ENCODE results near the gene PKN2. TPM values are rescaled to one million over a fixed set of nuclear protein-coding genes. Genes with fewer than 3 reads are reported as not detected.

PKN2 gene
- total and polyA plus RNA-seq, 2 of the 8 experiments (the other 6 are each of a cell fraction or from before 2014, with no cell fraction given): 7.8 to 32.0 TPM

DNA sequence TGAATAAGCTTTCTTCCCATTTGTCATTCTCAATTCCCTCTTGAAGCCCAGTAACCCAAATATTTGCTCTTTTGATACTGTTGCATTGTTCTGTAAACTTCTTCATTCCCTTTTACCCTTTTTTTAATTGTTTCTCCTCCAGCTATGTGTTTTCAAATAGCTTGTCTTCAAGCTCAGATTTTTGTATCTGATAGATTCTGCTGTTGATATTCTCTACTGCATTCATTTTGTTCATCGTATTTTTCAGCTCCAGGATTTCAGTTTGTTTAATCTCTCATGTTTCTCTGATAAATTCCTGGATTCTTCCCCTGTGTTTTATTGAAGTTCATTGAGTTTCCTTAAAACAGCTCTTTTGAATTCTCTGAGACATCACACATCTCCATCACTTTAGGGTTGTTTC lies 51.8 kb downstream of the PKN2 start:
- H3K27me3 ChIP-seq (replicated peaks in 1 of 4; ENCODE audit: control insufficient read depth in 3 of 4, extremely low read depth in 1 of 4, insufficient read depth in 3 of 4, low read length in 3 of 4): no peaks in the 10 kb centered on the region
- H2BK12ac ChIP-seq (ENCODE audit: low read depth, low read length): no peak overlapping the region
- H3K56ac ChIP-seq (replicated peaks; ENCODE audit: insufficient read length, low read depth, low read length): no peak overlapping the region
- H2BK15ac ChIP-seq (ENCODE audit: low read length): no peak overlapping the region
- CTCF ChIA-PET (ENCODE audit: partially characterized antibody): interaction anchor here (0.6 to 3.2 kb wide), 47 partner anchors 9 to 876 kb away, joined by 3 to 57 read pairs (median 4); partner anchors contain the start of gene PKN2
- no peak overlapping the region for H4K5ac ChIP-seq (ENCODE audit: insufficient read length, low read depth, low read length)
- no peak overlapping the region for H3K9ac ChIP-seq (replicated peaks in 1 of 4; ENCODE audit: extremely low read depth in 1 of 4, low read depth in 3 of 4, low read length in 3 of 4)
- peaks cover 0 to 95% of the 10 kb centered on the region in 2 experiments; a peak in 3 of 4 replicates for H3K79me2 ChIP-seq (ENCODE audit: control insufficient read depth in 1 of 2, insufficient read depth in 2 of 2, low read length in 2 of 2)
- H3K4me2 ChIP-seq (ENCODE audit: insufficient read depth in 1 of 2, low read depth in 2 of 2, low read length in 2 of 2): no peak overlapping the region
- no peak overlapping the region for H3K27ac ChIP-seq (ENCODE audit: low read depth, low read length)
- TF ChIP-seq KDM5A (IDR thresholded peaks at IDR 0.05; ENCODE audit: low read length) (no peak), CBX8 (IDR thresholded peaks at IDR 0.05; ENCODE audit: borderline replicate concordance, low read depth, low read length) (no peak), USF2 (IDR thresholded peaks at IDR 0.05; ENCODE audit: low read length) (no peak), CREB1 (IDR thresholded peaks at IDR 0.05) (no peak), TCF12 (IDR thresholded peaks at IDR 0.05; ENCODE audit: low read depth, low read length) (no peak), CEBPB (IDR thresholded peaks at IDR 0.05; ENCODE audit: low read depth, low read length) (no peak), CTBP2 (IDR thresholded peaks at IDR 0.05; ENCODE audit: borderline replicate concordance, insufficient read depth, insufficient read length, low read length) (no peak), POLR2AphosphoS5 (IDR thresholded peaks at IDR 0.05; ENCODE audit: low read depth, low read length) (no peak)
- TF ChIP-seq, protein P1, sequence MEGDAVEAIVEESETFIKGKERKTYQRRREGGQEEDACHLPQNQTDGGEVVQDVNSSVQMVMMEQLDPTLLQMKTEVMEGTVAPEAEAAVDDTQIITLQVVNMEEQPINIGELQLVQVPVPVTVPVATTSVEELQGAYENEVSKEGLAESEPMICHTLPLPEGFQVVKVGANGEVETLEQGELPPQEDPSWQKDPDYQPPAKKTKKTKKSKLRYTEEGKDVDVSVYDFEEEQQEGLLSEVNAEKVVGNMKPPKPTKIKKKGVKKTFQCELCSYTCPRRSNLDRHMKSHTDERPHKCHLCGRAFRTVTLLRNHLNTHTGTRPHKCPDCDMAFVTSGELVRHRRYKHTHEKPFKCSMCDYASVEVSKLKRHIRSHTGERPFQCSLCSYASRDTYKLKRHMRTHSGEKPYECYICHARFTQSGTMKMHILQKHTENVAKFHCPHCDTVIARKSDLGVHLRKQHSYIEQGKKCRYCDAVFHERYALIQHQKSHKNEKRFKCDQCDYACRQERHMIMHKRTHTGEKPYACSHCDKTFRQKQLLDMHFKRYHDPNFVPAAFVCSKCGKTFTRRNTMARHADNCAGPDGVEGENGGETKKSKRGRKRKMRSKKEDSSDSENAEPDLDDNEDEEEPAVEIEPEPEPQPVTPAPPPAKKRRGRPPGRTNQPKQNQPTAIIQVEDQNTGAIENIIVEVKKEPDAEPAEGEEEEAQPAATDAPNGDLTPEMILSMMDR (IDR thresholded peaks at IDR 0.05; ENCODE audit: control extremely low read depth in 1 of 3, insufficient read depth in 1 of 3, low read depth in 1 of 3, low read length in 3 of 3): no peak
- POLR2A ChIA-PET (ENCODE audit: partially characterized antibody): interaction anchor here (1.2 kb wide), 1 partner anchor 103 kb away, joined by 5 read pairs; no protein-coding TSS in a partner anchor
- no peaks in the 10 kb centered on the region for H3K36me3 ChIP-seq (ENCODE audit: control insufficient read depth in 2 of 4, insufficient read depth in 4 of 4, low read length in 3 of 4)
- H3K9me3 ChIP-seq (ENCODE audit: insufficient read depth in 2 of 2, low read depth in 1 of 2, low read length in 1 of 2): peaks cover 0 to 3% of the 10 kb centered on the region in 2 experiments; a peak in 1 of 4 replicates
- no peak overlapping the region for H3K23ac ChIP-seq (ENCODE audit: insufficient read length)
- no peak overlapping the region for H3K14ac ChIP-seq (ENCODE audit: insufficient read length)
- H3K23me2 ChIP-seq (ENCODE audit: low read depth, low read length): no peaks in the 10 kb centered on the region
- peaks cover 8% of the 10 kb centered on the region; the same call in 1 of the 2 replicates for H3K79me1 ChIP-seq (ENCODE audit: low read depth, low read length)
- 87% methylated on average over 1 of the region's 1 CpG; no CpG with 5 or more reads in 1 of the 2 experiments for WGBS, 2 experiments (ENCODE audit: extremely low coverage in 1 of 2, insufficient coverage in 1 of 2, insufficient read length in 1 of 2, insufficient replicate concordance in 2 of 2, low coverage in 1 of 2, low lambda C conversion rate in 2 of 2, missing lambda C conversion rate in 1 of 2)
- H4K8ac ChIP-seq (ENCODE audit: extremely low read depth, insufficient read depth, low read length): no peak overlapping the region
- no peak overlapping the region for H2AFZ ChIP-seq (ENCODE audit: low read length)
- no peak for DNase-seq (ENCODE audit: low read depth in 1 of 2, low spot score in 2 of 2)
- H2AK5ac ChIP-seq (ENCODE audit: low read depth, low read length): no peak overlapping the region
- no peak overlapping the region for H4K91ac ChIP-seq (replicated peaks; ENCODE audit: insufficient read length, low read length)
- no peak for FAIRE-seq
- H4K20me1 ChIP-seq (replicated peaks in 1 of 2; ENCODE audit: control insufficient read depth in 1 of 2, insufficient read depth in 2 of 2, low read length in 2 of 2): peaks cover 0 to 7% of the 10 kb centered on the region in 2 experiments
- H3K4me3 ChIP-seq (ENCODE audit: extremely low read depth in 1 of 4, insufficient read depth in 2 of 4, low read depth in 3 of 4, low read length in 4 of 4): no peak overlapping the region
- H2BK5ac ChIP-seq (ENCODE audit: low read depth, low read length): no peak overlapping the region
- H2BK20ac ChIP-seq (ENCODE audit: low read length): no peak overlapping the region
- H3K4me1 ChIP-seq (replicated peaks in 1 of 4; ENCODE audit: control insufficient read depth in 3 of 4, insufficient read depth in 4 of 4, low read length in 3 of 4): peaks cover 0 to 10% (median 7%) of the 10 kb centered on the region in 4 experiments; a peak in 3 of 7 replicates
- no peak overlapping the region for H3K4ac ChIP-seq (replicated peaks; ENCODE audit: insufficient read length, low read depth, low read length)
- H3K18ac ChIP-seq (ENCODE audit: extremely low read depth, low read length): no peak overlapping the region
- no peak overlapping the region for H2BK120ac ChIP-seq (replicated peaks; ENCODE audit: low read depth, low read length)

All from H1 (cell line).